Esophagus muscularis mucosa (tissue), 4 donors: ENCODE data around the gene PTTG1IP2. TPM values are rescaled to one million over a fixed set of nuclear protein-coding genes. Genes with fewer than 3 reads are reported as not detected.

Experiments used
- DNase-seq: peaks from one replicate; pipeline ENCODE4 v3.0.0-alpha.2; 2017; ENCODE audit errors: extremely low spot score
- H3K27ac ChIP-seq, 4 donors: fragments of 200-600 bp; sonication (generic); replicated peaks in 1 of 4; 1 replicate in 3 of 4; 2 replicates in 1 of 4; pipeline ENCODE4 v1.5.1; 2016 to 2019; ENCODE audit warnings: mild to moderate bottlenecking in 1 of 4
- H3K27me3 ChIP-seq, 4 donors: fragments of 200-600 bp; sonication (generic); one replicate each; pipeline versions ENCODE4 v1.5.1 to v1.6.0; 2016 to 2019
- H3K36me3 ChIP-seq, 4 donors: fragments of 200-600 bp; sonication (generic); one replicate each; pipeline ENCODE4 v1.5.1; 2016 to 2019
- H3K4me1 ChIP-seq, 4 donors: fragments of 200-600 bp; sonication (generic); one replicate each; pipeline ENCODE4 v1.5.1; 2016 to 2019
- H3K4me3 ChIP-seq, 4 donors: fragments of 200-600 bp; sonication (generic); 1 replicate in 2 of 4; 2 replicates in 2 of 4; pipeline ENCODE4 v1.5.1; 2016 to 2019; ENCODE audit warnings: mild to moderate bottlenecking in 4 of 4, moderate library complexity in 1 of 4
- H3K9me3 ChIP-seq, 4 donors: fragments of 200-600 bp; sonication (generic); 1 replicate in 3 of 4; 2 replicates in 1 of 4; pipeline ENCODE4 v1.5.1; 2016 to 2019
- EP300 ChIP-seq: sonication (generic); formaldehyde crosslinking; IDR thresholded peaks from one replicate; pipeline ENCODE4 v1.6.1; 2017; ENCODE audit warnings: antibody characterized with exemption
- POLR2A ChIP-seq: fragments of 450-650 bp; IDR thresholded peaks from one replicate; pipeline ENCODE4 v1.6.1; 2017; ENCODE audit warnings: antibody characterized with exemption, moderate library complexity, mild to moderate bottlenecking, low read depth
- POLR2AphosphoS5 ChIP-seq, 2 donors: sonication (generic); formaldehyde crosslinking; IDR thresholded peaks; one replicate each; pipeline ENCODE4 v1.6.1; 2017; ENCODE audit warnings: antibody characterized with exemption in 2 of 2
- WGBS: methylation state at CpG from one replicate; pipeline ENCODE4 v1.1.5; 2018; 5-methylcytosine and 5-hydroxymethylcytosine counted together
- intact Hi-C: fragments of 100-400 bp; cut with DNase I; formaldehyde crosslinking; loops from one replicate; pipeline ENCODE4 v1.15.1; 2023
- total RNA-seq, 4 donors: library from RNA; depleted of rRNA; stranded (reverse); fragments of >200 nt; gene quantifications; one replicate each; pipeline versions ENCODE4 v1.1.0 to v1.2.1, GENCODE V29; 2016
- TF ChIP-seq, protein P1 (sequence below), 3 experiments: fragments of 200-600 bp in 2 of 3; fragments of 450-650 bp in 1 of 3; sonication (generic) in 2 of 3; IDR thresholded peaks; one replicate each; pipeline ENCODE4 v1.5.1; 2017 to 2019; ENCODE audit warnings: antibody characterized with exemption in 3 of 3, mild to moderate bottlenecking in 2 of 3, moderate library complexity in 1 of 3

PTTG1IP2 gene
- total RNA-seq, 4 donors from 2014 or later: not detected

DNA sequence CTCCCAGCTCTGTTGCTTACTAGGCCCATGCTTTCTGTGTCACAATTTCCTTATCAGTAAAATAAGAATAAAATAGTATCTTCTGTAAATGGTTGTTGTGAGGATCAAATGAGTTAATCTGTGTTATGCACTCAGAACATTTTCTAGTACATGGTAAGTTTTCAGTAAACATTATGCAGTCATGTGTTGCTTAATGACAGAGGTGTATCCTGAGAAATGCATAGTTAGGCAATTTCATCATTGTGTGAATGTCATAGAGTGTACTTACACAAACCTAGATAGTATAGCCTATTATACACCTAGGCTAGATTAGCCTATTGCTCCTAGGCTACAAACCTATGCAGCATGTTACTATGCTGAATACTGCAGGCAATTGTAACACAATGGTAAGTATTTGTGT is 4.4 kb downstream of the PTTG1IP2 start:
- no peak for DNase-seq
- Histone ChIP-seq H3K4me3 (no peak overlapping the region), H3K27me3 (no peaks in the 10 kb centered on the region), H3K9me3 (no peaks in the 10 kb centered on the region), H3K4me1 (no peaks in the 10 kb centered on the region), H3K27ac (no peak overlapping the region), H3K36me3 (no peaks in the 10 kb centered on the region)
- TF ChIP-seq EP300 (no peak), POLR2AphosphoS5 (IDR thresholded peaks at IDR 0.05) (no peak), POLR2A (no peak)
- TF ChIP-seq, protein P1, sequence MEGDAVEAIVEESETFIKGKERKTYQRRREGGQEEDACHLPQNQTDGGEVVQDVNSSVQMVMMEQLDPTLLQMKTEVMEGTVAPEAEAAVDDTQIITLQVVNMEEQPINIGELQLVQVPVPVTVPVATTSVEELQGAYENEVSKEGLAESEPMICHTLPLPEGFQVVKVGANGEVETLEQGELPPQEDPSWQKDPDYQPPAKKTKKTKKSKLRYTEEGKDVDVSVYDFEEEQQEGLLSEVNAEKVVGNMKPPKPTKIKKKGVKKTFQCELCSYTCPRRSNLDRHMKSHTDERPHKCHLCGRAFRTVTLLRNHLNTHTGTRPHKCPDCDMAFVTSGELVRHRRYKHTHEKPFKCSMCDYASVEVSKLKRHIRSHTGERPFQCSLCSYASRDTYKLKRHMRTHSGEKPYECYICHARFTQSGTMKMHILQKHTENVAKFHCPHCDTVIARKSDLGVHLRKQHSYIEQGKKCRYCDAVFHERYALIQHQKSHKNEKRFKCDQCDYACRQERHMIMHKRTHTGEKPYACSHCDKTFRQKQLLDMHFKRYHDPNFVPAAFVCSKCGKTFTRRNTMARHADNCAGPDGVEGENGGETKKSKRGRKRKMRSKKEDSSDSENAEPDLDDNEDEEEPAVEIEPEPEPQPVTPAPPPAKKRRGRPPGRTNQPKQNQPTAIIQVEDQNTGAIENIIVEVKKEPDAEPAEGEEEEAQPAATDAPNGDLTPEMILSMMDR (IDR thresholded peaks at IDR 0.05): no peak
- intact Hi-C loops: no loop called here

DNA sequence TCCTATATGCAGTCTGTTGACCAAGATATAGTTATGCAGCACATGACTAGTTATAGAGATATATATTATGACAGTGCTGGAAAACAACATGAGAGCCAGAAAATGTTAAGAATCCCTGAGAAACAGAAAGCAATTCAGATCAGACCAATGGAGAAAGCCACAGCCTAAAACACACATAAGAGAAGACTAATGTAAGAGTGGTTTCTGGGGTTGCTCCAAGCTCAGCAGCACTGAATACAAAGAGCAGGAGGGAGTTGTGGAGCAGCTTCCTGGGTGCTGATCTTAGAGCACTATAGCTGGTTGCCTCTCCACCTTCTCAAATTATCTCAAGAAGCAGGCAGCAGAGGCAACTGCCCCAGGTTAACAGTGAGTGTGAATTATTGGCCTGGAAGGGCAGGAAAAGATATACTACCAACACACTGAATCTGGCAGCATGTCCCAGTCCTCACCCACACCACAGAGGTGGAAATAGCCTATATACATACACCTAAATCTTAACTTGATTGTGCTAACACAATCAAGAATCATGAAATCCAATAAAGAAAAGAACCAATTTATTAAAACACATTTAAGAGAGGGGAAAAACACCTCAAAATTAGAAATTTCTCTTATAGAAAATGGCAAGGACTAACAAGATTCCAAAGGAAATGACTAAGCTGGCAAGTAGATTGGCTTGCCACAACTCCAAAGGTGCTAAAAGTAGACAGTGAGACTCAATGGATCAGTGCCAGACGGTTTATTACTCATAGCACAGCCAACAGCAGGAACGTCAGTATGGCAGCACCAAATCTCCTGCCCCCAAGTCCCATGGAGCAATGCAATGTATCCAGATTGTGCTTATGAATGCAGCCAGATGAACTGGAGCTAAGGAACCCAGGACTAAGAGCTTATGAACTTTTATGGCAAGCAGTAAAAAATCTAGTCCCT is 5.1 kb downstream of the PTTG1IP2 start:
- H3K4me3 ChIP-seq: no peak overlapping the region
- no peak for TF ChIP-seq POLR2AphosphoS5 (IDR thresholded peaks at IDR 0.05)
- TF ChIP-seq POLR2A: no peak
- TF ChIP-seq, protein P1 (IDR thresholded peaks at IDR 0.05): no peak
- no peak for TF ChIP-seq EP300
- no peaks in the 10 kb centered on the region for H3K27me3 ChIP-seq
- no peaks in the 10 kb centered on the region for H3K36me3 ChIP-seq
- DNase-seq: no peak
- intact Hi-C loops: no loop called here
- no peaks in the 10 kb centered on the region for H3K9me3 ChIP-seq
- WGBS: 56% methylated on average over 2 of the region's 2 CpGs
- H3K4me1 ChIP-seq: no peaks in the 10 kb centered on the region
- no peak overlapping the region for H3K27ac ChIP-seq

DNA sequence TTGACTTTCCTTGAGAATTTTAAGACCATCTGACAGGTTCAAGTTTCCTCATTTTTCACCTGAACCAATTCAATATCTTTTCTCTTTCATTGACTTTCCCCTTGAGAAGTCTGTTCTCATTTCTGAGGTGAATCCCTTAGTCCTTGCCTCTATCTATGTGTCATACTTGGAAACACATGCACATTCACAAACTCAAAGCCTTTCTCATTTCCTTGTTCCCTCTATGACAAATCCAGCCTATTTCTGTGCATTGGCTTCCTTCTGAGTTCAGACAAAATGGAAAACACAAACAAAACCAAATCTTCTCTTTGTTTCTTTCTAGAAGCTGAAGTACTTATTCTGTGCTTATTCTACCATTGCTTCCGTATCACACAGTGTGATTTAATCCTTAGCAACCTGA is 13.8 kb downstream of the PTTG1IP2 start:
- intact Hi-C loops: no loop called here
- H3K27me3 ChIP-seq: no peaks in the 10 kb centered on the region
- no peak overlapping the region for H3K4me3 ChIP-seq
- TF ChIP-seq POLR2AphosphoS5 (IDR thresholded peaks at IDR 0.05): no peak
- TF ChIP-seq, protein P1 (IDR thresholded peaks at IDR 0.05): no peak
- no peak for TF ChIP-seq POLR2A
- TF ChIP-seq EP300: no peak
- H3K9me3 ChIP-seq: no peaks in the 10 kb centered on the region
- no peaks in the 10 kb centered on the region for H3K36me3 ChIP-seq
- H3K4me1 ChIP-seq: no peaks in the 10 kb centered on the region
- no peak overlapping the region for H3K27ac ChIP-seq
- no peak for DNase-seq
- WGBS: 87% methylated on average over 1 of the region's 1 CpG

DNA sequence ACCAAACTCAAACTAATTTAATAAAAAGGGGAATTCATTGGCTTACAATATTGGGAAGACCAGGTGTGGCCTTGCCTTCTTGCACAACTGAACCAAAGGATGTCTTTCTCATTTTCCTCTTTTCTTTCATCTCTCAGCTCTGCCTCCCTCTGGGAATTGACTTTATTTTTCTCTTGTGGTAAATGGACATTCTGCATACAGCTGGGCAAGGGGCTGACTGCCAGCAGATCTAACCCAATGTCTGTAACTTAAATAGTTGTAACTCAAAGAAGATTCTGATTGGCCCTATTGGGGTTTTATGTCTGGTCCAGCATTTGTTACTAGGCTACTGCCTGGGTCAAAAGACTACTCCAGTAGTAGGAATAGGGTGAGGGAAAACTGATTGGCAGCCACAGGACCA is 15.3 kb downstream of the PTTG1IP2 start:
- H3K27me3 ChIP-seq: no peaks in the 10 kb centered on the region
- intact Hi-C loops: no loop called here
- no peak overlapping the region for H3K4me3 ChIP-seq
- no peak overlapping the region for H3K27ac ChIP-seq
- no peaks in the 10 kb centered on the region for H3K4me1 ChIP-seq
- H3K36me3 ChIP-seq: no peaks in the 10 kb centered on the region
- no peak for DNase-seq
- H3K9me3 ChIP-seq: no peaks in the 10 kb centered on the region
- TF ChIP-seq, protein P1 (IDR thresholded peaks at IDR 0.05): no peak
- no peak for TF ChIP-seq POLR2AphosphoS5 (IDR thresholded peaks at IDR 0.05)
- no peak for TF ChIP-seq EP300
- no peak for TF ChIP-seq POLR2A
